Amniotic epithelial cell (primary cell): Measurements from ENCODE around the gene FAM221B.

Source experiments
- DNase-seq: peaks from one replicate; pipeline ENCODE4 v3.0.0-alpha.2; 2010; ENCODE audit warnings: low read depth

FAM221B gene

GRCh38 chr9:35820076-35820475 is 8.5 kb downstream of the FAM221B start:
- DNase-seq = peak; percentile 85

- DNase-seq = no peak
These were observed 10.2 kb downstream of the FAM221B start for GRCh38 chr9:35818341-35818740.

DNA sequence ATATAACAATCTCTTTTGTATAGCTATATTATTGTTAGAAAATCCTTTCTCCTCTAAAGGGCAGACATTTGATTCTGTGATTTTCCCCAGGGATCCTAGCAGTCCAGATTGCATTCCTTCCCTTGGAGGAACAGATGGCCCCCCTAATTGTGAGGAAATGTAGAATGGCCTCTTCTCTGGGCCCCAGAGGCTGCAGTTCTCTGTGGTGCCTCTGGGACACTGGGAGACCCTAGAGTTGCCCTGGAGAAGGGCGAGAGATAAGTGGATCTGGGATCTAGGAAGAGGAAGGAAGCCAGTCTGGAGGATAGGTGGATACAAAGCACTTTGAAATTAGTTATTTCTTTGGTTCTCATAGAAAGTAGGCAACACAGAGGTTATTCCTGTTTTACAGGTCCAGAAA is 11.8 kb downstream of the FAM221B start:
- no peak for DNase-seq

- peak; percentile 100 for DNase-seq
These were observed 13.5 kb downstream of the FAM221B start, which contains the start of gene HINT2 for GRCh38 chr9:35814841-35815543. HINT2 (minus strand) TSS chr9:35815042; CDS start chr9:35814979, 63 bp downstream.

DNA sequence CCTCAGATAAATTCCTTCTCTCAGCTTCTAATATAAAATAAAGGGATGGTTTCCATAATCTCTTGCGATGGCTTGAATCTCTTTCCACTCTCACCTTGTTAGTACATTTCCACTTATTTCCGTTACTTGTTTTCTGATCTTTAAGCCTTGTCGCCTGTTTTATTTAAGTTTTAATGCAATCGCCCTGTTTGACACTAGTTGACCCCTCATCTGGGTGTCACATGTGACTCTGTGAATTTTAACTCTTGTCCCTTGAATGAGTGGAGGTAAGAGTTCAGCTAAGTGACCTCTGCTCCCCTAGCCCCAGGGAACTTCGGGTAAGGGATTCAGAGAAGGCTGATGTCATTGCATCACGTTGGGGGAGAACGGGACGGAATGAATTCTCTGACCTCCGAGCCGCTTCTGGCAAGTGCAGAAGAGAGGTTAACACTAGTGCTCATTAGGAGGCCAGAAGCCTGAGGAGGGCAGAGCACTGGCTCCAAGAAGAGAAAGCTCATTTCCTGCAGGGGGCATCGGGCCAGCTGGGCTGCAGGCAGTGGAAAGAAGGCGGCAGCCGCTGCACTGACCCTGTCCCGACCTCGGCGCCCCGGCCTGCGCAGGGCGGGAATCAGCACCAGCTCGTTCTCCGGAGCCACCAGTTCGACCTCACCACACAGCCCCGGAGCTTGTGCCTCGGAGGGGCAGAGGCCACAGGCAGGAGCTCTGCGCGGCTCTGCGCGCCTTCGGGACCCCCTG is 14.3 kb downstream of the FAM221B start:
- peak; percentile 67 for DNase-seq

GRCh38 chr9:35813434-35814105 is 15.0 kb downstream of the FAM221B start:
- peak; percentile 37 for DNase-seq

DNA sequence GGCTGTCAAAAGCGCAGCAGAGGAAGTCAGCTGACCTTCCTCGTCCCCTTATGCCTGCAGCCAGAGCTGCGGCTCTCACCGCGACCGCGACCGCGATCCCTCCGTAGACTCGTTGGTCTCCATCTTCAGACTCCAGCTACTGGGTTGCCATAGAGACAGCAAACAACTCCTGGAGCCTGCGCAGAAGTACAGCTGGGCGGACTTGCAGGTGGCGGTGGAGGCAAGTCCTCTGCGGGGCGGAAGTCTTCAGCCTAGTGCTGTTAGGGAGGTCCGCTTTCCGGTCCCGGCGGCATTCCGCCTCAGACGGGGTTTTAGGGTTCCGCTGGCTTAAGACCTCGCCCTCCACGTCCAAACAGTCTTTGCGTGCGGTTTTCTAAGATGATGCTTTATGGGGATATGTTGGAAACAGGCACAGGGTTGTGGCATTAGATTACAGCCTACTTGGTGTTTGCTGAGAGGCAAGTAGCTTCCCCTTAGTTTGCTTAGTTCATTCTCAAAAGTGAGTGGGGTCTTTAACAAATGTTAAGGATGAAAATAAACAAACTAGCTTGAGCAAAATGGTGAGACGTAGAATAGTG is 16.4 kb downstream of the FAM221B start, which contains the start of gene SPAG8:
Gene SPAG8, minus strand, starts transcription at position 238 of the 578 bp plus-strand sequence. Its CDS starts 115 bp downstream, at position 123.
- DNase-seq = peak; percentile 96

- DNase-seq = no peak
These were observed 17.0 kb downstream of the FAM221B start for GRCh38 chr9:35811381-35812024.

DNA sequence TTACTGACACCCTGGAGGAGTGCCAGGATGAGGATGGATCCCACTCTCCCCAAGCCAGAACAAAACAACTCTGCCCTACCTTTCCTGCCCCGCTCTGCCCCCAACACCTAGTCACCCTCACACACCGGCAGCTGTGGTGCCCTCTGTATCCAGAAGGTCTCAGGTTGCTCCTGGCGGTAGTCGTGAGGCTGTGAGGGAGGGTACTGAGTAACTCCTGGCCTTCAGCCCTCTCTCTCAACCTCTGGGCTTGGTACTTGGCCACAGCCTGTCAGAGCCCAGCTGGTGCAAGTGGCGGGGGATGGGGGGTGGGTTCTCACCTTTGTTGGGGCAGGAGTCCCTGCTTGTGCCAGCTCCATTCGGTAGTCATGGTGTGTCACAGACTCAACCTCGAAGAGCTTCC is 18.4 kb downstream of the FAM221B start:
- DNase-seq = no peak

- no peak for DNase-seq
These were observed 20.1 kb downstream of the FAM221B start for GRCh38 chr9:35808433-35808832.

GRCh38 chr9:35806101-35806500 is 22.4 kb downstream of the FAM221B start:
- DNase-seq = no peak

- DNase-seq = no peak
These were observed 27.0 kb downstream of the FAM221B start for GRCh38 chr9:35801328-35802128.

DNA sequence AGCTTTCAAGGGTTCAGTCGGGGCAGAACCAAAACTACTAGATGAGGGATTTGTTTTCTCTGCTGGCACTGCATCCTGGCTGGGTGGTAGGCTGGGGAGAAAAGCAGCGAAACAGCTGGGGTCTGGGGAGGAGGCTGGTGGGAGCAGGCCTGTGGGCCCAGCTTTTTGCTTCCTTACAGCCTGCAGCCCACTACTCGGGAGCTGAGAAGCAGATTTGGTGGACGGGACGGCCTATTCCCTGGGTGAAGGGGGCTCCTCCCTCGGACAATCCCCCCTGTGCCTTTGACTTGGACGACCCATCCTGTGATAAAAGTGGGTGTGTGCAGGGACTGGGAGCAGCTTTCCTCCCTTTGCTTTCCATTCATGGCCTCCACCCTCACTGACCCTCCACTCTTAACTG is 28.0 kb downstream of the FAM221B start:
- no peak for DNase-seq

DNA sequence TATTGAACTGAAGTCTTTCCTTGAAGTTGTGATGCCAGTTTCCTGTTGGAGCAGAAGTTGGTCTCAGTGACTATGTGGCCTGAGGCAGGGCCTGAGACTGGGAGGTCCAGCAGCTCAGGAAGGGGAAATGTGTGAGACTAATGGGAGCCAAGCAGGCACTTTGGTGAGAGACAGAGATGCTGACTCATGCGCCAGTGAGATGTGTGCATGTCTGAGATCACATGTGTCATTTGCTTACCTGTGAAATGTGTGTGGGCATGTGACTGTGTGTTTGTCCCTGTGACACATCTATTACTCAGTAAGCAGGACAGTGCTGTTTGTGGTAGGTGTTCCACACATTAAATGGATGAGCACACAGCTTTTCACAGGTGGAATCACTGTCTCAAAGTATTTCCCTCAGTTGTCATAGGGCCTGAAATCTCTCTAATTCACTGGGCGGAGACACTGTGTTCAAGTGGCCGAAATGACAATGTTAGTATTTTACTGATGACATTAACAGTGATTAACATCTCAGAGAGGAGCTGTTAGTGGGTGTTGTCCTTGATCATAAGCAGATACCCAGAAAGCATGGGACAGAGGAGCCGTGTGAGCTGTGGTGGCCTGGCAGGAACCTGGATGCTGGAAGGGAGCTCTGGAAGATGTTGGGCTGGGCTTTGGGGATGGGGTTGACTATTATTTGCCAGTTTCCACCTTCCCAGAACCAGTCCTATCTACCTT is 29.7 kb downstream of the FAM221B start:
- no peak for DNase-seq

DNA sequence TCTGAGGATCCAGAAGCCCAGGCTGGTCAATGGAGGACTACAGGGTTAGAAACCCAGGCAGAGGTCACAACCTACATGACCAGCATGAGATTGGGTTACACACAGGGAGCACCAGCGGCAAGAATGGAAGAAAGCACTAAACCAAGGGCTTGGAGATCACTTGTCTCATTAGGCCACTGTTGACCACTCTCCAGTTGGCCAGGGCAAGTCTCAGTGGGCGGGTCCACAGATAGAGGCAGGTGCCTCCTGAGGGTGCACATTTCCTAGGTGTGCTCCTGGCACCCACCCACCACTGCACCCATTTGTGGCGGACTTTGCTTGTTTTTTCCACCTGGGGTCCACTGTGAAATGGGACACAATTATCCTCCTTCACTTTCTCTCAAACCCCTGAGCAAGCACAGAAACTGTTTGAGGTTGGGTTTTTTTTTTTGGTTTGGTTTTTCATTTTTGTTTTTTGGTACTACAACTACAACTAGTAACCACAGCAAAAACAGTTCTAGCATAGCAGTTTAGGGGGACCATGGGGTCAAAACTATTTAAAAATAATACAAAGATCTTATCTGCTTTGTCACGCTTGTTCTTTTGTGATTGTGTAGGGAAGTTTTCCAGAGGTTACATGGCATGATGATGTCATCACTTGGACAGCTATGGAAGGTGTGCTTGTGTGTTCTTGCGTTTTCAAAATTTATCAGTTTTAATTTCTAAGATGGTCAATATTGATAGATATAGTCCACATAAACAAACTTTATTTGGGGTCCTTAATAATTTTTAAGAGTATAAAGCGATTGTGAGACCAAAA is 31.0 kb downstream of the FAM221B start:
- no peak for DNase-seq

DNA sequence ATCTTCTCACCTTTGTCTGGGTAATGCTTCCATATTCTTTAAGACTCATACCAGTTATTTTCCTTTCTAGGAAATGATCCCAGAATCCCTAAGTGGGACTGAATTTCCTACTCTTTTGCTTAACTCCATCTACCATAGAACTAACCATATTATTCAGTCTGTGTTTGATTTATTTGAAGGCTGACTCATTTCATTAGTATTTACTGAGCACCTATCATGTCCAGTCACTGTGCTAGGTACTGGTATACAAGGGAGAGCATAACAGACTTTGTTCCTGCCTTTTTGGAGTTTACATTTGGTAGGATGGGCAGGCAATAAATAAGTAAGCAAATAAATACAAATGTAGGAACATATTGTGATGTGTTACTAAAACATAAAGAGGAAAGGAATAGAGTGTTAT is 32.8 kb downstream of the FAM221B start:
- peak; percentile 46 for DNase-seq

DNA sequence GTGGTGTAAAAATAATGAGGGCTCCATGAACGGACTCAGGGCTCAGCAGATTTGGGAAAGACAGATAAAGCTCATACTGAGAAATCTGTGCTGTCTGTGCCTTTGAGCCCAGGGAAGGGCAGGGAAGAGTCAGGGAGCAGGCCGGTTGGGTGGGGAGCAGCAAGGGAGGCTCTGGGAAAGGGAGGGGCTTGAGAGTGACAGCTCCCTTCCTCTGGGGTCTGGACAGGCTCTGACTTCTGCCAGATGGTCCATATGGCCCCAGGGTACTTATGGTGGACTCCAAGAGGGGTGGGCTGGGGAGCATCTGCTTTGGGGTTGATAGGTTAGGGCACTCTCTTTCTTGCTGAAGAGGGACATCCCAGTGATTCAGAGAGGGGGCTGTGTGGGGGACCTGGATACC is 35.1 kb downstream of the FAM221B start:
- DNase-seq = no peak

GRCh38 chr9:35792826-35793225 is 35.7 kb downstream of the FAM221B start:
- DNase-seq = no peak

DNA sequence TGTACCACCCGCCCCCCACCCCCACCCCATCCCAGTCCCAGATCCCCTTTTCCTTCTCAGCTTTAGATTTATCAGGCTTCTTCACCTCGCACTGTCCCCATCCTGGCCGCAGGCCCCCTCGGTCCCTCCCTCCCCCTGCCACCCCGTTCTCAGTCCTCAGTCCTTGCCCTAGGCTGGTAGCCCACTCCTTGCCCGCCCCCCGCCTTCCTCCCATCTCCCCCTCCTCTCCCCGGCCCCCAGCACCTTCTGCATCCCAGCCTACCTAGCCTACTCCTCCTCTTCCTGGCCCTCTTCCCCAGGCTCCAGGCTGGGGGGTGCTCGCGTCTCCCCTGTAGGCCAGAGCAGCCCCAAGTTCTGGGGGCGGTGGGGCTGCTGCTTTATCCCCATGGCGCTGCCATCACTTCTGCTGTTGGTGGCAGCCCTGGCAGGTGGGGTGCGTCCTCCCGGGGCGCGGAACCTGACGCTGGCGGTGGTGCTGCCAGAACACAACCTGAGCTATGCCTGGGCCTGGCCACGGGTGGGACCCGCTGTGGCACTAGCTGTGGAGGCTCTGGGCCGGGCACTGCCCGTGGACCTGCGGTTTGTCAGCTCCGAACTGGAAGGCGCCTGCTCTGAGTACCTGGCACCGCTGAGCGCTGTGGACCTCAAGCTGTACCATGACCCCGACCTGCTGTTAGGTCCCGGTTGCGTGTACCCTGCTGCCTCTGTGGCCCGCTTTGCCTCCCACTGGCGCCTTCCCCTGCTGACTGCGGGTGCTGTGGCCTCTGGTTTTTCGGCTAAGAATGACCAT is 36.3 kb downstream of the FAM221B start:
- DNase-seq = no peak
